Fibroblast of lung (primary cell): ENCODE results near the gene USP5. TPM values are rescaled to one million over a fixed set of nuclear protein-coding genes. Genes with fewer than 3 reads are reported as not detected.
A peak's percentile ranks its signal among the peaks of the same experiment; 100 is the strongest.

Source experiments
- DNase-seq, 2 donors: peaks; one replicate each; pipeline versions ENCODE4 v3.0.0 to v3.0.0-alpha.2; 2010; ENCODE audit warnings: low read depth in 2 of 2
- H2AFZ ChIP-seq: 2 replicates; pipeline ENCODE4 v1.5.1; 2012; ENCODE audit warnings: low read length, control low read depth, inconsistent platforms
- H3K27ac ChIP-seq: 2 replicates; pipeline ENCODE4 v1.5.1; 2011; ENCODE audit warnings: low read length, control low read depth; ENCODE audit not compliant: insufficient read depth
- H3K27me3 ChIP-seq: 2 replicates; pipeline ENCODE4 v1.5.1; 2011; ENCODE audit warnings: mild to moderate bottlenecking, low read length; ENCODE audit not compliant: control insufficient read depth, insufficient read depth
- H3K36me3 ChIP-seq: 2 replicates; pipeline ENCODE4 v1.5.1; 2011; ENCODE audit warnings: low read length; ENCODE audit not compliant: control insufficient read depth, insufficient read depth
- H3K4me1 ChIP-seq: 2 replicates; pipeline ENCODE4 v1.5.1; 2011; ENCODE audit warnings: low read length; ENCODE audit not compliant: control insufficient read depth, insufficient read depth; ENCODE audit errors: extremely low read depth
- H3K4me2 ChIP-seq: 2 replicates; pipeline ENCODE4 v1.5.1; 2011; ENCODE audit warnings: low read length, control low read depth; ENCODE audit not compliant: insufficient read depth; ENCODE audit errors: extremely low read depth
- H3K4me3 ChIP-seq, 4 experiments: fragments of 200-600 bp in 1 of 4; sonication (generic) in 1 of 4; replicated peaks in 1 of 4; 2 replicates each; pipeline ENCODE4 v1.5.1; 2011 to 2016; ENCODE audit warnings: low read length in 4 of 4, low read depth in 3 of 4, mild to moderate bottlenecking in 3 of 4, control low read depth in 2 of 4, inconsistent platforms in 1 of 4, mixed read lengths in 1 of 4; ENCODE audit not compliant: insufficient read depth in 1 of 4; ENCODE audit errors: control extremely low read depth in 1 of 4
- H3K79me2 ChIP-seq: 2 replicates; pipeline ENCODE4 v1.5.1; 2012; ENCODE audit warnings: mild to moderate bottlenecking, low read length, inconsistent platforms; ENCODE audit not compliant: control insufficient read depth, insufficient read depth
- H3K9ac ChIP-seq: 2 replicates; pipeline ENCODE4 v1.5.1; 2011; ENCODE audit warnings: mild to moderate bottlenecking, low read length, control low read depth; ENCODE audit not compliant: insufficient read depth
- H3K9me3 ChIP-seq: 2 replicates; pipeline ENCODE4 v1.5.1; 2012; ENCODE audit warnings: low read depth, low read length; ENCODE audit not compliant: control insufficient read depth, insufficient read depth
- H4K20me1 ChIP-seq: 2 replicates; pipeline ENCODE4 v1.5.1; 2011; ENCODE audit warnings: low read length; ENCODE audit not compliant: control insufficient read depth, insufficient read depth; ENCODE audit errors: extremely low read depth
- EZH2 ChIP-seq: IDR thresholded peaks from 2 replicates; pipeline ENCODE4 v1.5.1; 2012; ENCODE audit warnings: low read length, control low read depth, mild to moderate bottlenecking; ENCODE audit errors: missing control alignments
- polyA plus RNA-seq, 2 donors: library from polyadenylated mRNA; depleted of rRNA in 1 of 2; stranded (reverse) in 1 of 2; unstranded in 1 of 2; fragments of >200 nt; gene quantifications; 2 replicates each; pipeline ENCODE4 v1.2.1, GENCODE V29; 2011 to 2012; ENCODE audit warnings: missing spikeins in 1 of 2
- total RNA-seq: library from RNA; depleted of rRNA; stranded (reverse); fragments of >200 nt; gene quantifications from 2 replicates; pipeline ENCODE4 v1.2.1, GENCODE V29; 2014
- TF ChIP-seq, protein P1 (sequence below), 2 donors: IDR thresholded peaks in 1 of 2; conservative IDR thresholded peaks in 1 of 2; 1 replicate in 1 of 2; 2 replicates in 1 of 2; pipeline ENCODE4 v1.5.1; 2011 to 2012; ENCODE audit warnings: low read length in 2 of 2, control low read depth in 1 of 2, inconsistent platforms in 1 of 2, low read depth in 1 of 2, mild to moderate bottlenecking in 1 of 2

Gene USP5
- total and polyA plus RNA-seq, 2 donors (not counting 1 experiment from before 2014, with no cell fraction given): 42.2 to 69.9 TPM

DNA sequence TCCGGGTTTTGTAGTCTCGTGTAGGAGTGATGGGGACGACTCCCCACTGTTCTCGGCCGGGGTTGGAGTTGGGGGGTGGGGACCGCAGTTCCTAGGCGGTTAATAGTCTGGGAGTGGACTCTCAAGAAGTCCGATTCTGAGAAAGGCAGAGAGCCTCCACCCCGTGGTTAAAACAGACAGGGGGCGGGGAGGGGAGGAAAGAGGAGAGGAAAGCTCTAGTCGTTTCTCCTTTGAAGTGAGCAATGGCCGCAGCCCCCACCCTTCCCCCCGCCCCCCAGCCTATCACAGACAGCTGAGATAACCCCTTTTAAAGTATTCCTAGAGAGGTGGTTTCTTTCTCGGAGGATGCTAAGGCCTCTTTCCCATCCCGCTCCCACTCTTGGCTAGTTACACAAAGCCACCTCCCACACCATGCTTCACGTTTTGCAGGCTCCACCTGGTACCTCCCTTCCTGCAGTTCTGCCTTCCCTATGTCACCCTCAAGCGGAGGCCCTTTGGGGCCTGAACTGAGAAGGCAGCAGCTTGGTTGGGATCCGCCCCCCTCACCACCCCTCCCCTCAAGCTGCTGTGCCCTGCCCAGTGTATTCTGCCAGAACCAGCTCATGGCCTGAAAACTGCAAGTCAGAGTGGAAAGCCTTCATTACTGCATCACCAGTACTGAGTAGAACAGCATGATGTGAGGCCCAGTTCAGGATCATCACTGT lies 853 bp downstream of the USP5 start:
- TF ChIP-seq, protein P1, sequence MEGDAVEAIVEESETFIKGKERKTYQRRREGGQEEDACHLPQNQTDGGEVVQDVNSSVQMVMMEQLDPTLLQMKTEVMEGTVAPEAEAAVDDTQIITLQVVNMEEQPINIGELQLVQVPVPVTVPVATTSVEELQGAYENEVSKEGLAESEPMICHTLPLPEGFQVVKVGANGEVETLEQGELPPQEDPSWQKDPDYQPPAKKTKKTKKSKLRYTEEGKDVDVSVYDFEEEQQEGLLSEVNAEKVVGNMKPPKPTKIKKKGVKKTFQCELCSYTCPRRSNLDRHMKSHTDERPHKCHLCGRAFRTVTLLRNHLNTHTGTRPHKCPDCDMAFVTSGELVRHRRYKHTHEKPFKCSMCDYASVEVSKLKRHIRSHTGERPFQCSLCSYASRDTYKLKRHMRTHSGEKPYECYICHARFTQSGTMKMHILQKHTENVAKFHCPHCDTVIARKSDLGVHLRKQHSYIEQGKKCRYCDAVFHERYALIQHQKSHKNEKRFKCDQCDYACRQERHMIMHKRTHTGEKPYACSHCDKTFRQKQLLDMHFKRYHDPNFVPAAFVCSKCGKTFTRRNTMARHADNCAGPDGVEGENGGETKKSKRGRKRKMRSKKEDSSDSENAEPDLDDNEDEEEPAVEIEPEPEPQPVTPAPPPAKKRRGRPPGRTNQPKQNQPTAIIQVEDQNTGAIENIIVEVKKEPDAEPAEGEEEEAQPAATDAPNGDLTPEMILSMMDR (conservative IDR thresholded peaks at IDR 0.05 in 1 of 2, IDR thresholded peaks at IDR 0.05 in 1 of 2; ENCODE audit: low read depth in 1 of 2, low read length in 2 of 2): no peak
- TF ChIP-seq EZH2: no peak
- peaks cover 15% of the 10 kb centered on the region for H3K36me3 ChIP-seq
- peak; percentile 82 to 85 for DNase-seq
- H3K9ac ChIP-seq: peak overlapping the region; percentile 56
- peak overlapping the region; percentile 82 for H3K27ac ChIP-seq
- H3K27me3 ChIP-seq: no peaks in the 10 kb centered on the region
- no peaks in the 10 kb centered on the region for H4K20me1 ChIP-seq
- peaks cover 17% of the 10 kb centered on the region for H3K4me1 ChIP-seq
- H3K4me3 ChIP-seq: peak overlapping the region; percentile 61 to 93 (median 74)
- peak overlapping the region; percentile 19 for H2AFZ ChIP-seq
- H3K9me3 ChIP-seq: no peaks in the 10 kb centered on the region
- peak overlapping the region; percentile 95 for H3K4me2 ChIP-seq
- peaks cover 49% of the 10 kb centered on the region for H3K79me2 ChIP-seq

DNA sequence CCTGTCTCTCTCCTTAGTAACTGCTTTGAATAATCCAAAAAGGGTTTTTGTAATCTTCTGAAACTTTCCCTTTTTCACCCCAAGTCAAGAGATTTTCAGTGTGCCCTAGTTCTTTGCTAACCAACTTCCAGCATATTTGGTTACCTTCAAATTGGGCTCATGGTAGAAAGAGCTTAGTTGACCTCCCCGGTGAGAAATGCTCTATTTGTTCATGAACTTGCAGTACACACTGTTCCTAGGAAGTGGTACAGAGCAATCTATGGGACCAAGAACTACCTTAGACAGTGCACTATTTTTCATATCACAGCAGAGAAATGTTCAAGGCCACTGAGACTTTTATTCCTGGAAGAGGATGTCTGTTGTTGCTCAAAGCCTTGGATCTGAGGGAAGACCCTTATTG lies 1.7 kb downstream of the USP5 start:
- no peak for TF ChIP-seq EZH2
- TF ChIP-seq, protein P1 (conservative IDR thresholded peaks at IDR 0.05 in 1 of 2, IDR thresholded peaks at IDR 0.05 in 1 of 2; ENCODE audit: low read depth in 1 of 2, low read length in 2 of 2): no peak
- DNase-seq: no peak
- peak overlapping the region; percentile 56 for H3K9ac ChIP-seq
- peak overlapping the region; percentile 58 for H3K4me2 ChIP-seq
- no peaks in the 10 kb centered on the region for H4K20me1 ChIP-seq
- no peaks in the 10 kb centered on the region for H3K27me3 ChIP-seq
- peaks cover 17% of the 10 kb centered on the region for H3K4me1 ChIP-seq
- peak overlapping the region; percentile 82 for H3K27ac ChIP-seq
- H3K4me3 ChIP-seq: peak overlapping the region in 3 of 4 experiments; percentile 61 to 93 (median 81)
- peaks cover 20% of the 10 kb centered on the region for H3K36me3 ChIP-seq
- no peak overlapping the region for H2AFZ ChIP-seq
- H3K79me2 ChIP-seq: peaks cover 47% of the 10 kb centered on the region
- H3K9me3 ChIP-seq: no peaks in the 10 kb centered on the region

DNA sequence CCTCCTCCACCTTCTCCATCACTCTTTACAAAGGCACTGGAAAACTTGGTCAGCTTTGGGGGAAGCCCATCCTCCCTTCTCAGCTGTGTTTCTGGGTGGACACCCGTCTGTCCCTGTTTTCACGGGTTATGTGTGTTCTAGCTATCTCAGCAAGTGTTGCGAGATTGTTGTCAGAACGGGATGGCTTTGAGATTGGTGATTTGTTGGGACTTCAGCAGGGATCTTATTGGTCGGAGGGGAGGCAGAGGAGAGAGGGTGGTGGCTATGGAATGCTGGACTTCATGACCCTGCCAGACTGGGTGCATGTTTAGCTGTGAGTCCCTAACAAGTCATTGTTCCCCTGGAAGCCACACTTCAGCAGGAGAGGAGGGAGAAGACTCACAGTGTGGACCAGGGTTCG lies 2.1 kb downstream of the USP5 start:
- Histone ChIP-seq H3K4me3 (peak overlapping the region in 1 of 4 experiments; percentile 81), H3K4me2 (peak overlapping the region; percentile 58), H2AFZ (no peak overlapping the region), H4K20me1 (no peaks in the 10 kb centered on the region), H3K36me3 (peaks cover 20% of the 10 kb centered on the region), H3K4me1 (peaks cover 17% of the 10 kb centered on the region), H3K9ac (no peak overlapping the region), H3K27ac (peak overlapping the region; percentile 82), H3K9me3 (no peaks in the 10 kb centered on the region), H3K79me2 (peaks cover 43% of the 10 kb centered on the region), H3K27me3 (no peaks in the 10 kb centered on the region)
- TF ChIP-seq EZH2: no peak
- TF ChIP-seq, protein P1 (conservative IDR thresholded peaks at IDR 0.05 in 1 of 2, IDR thresholded peaks at IDR 0.05 in 1 of 2; ENCODE audit: low read depth in 1 of 2, low read length in 2 of 2): no peak
- no peak for DNase-seq
